Astrocyte of the cerebellum (primary cell): ENCODE results near the gene CXCR1.
"Not testable (repeated sequence)": the region's sequence is repeated elsewhere in the genome, so short reads cannot be mapped to it uniquely, and the experiment has no call there.

Experiments used
- DNase-seq: peaks from one replicate; pipeline ENCODE4 v3.0.0-alpha.2; 2011; ENCODE audit warnings: low read depth
- H3K4me3 ChIP-seq: 2 replicates; pipeline ENCODE4 v1.5.1; 2011; ENCODE audit warnings: mild to moderate bottlenecking, low read depth, low read length, moderate library complexity
- in situ Hi-C: cut with HindIII; loops from 2 replicates; pipeline ENCODE4 v1.10.0; 2017; ENCODE audit warnings: low sequenced_read_pairs
- TF ChIP-seq, protein P1 (sequence below): IDR thresholded peaks from 2 replicates; pipeline ENCODE4 v1.5.1; 2012; ENCODE audit warnings: low read length, low read depth, moderate library complexity, mild to moderate bottlenecking; ENCODE audit errors: missing control alignments

The CXCR1 gene

GRCh38 chr2:218125095-218125494 lies 41.7 kb downstream of the CXCR1 start:
- no peak for DNase-seq
- in situ Hi-C loops: no loop called here
- TF ChIP-seq, protein P1, sequence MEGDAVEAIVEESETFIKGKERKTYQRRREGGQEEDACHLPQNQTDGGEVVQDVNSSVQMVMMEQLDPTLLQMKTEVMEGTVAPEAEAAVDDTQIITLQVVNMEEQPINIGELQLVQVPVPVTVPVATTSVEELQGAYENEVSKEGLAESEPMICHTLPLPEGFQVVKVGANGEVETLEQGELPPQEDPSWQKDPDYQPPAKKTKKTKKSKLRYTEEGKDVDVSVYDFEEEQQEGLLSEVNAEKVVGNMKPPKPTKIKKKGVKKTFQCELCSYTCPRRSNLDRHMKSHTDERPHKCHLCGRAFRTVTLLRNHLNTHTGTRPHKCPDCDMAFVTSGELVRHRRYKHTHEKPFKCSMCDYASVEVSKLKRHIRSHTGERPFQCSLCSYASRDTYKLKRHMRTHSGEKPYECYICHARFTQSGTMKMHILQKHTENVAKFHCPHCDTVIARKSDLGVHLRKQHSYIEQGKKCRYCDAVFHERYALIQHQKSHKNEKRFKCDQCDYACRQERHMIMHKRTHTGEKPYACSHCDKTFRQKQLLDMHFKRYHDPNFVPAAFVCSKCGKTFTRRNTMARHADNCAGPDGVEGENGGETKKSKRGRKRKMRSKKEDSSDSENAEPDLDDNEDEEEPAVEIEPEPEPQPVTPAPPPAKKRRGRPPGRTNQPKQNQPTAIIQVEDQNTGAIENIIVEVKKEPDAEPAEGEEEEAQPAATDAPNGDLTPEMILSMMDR: no peak
- H3K4me3 ChIP-seq: no peak overlapping the region

- in situ Hi-C loops: no loop called here
- no peak overlapping the region for H3K4me3 ChIP-seq
- TF ChIP-seq, protein P1: no peak
- DNase-seq: no peak
These were observed 42.8 kb downstream of the CXCR1 start for GRCh38 chr2:218123986-218124385.

DNA sequence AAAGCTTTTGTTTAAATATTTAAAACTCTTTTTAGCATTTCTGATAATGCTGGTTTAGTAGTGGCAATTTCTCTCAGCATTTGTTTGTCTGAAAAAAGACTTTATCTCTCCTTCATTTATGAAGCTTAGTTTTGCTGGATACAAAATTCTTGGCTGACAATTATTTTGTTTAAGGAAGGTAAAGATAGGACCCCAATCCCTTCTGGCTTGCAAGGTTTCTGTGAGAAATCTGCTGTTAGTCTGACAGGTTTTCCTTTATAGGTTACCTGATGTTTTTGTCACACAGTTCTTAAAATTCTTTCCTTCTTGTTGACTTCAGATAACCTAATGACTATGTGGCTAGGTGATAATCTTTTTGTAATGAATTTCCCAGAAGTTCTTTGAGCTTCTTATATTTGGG lies 44.5 kb downstream of the CXCR1 start:
- in situ Hi-C loops, H3K4me3 ChIP-seq, DNase-seq: not testable (repeated sequence)

DNA sequence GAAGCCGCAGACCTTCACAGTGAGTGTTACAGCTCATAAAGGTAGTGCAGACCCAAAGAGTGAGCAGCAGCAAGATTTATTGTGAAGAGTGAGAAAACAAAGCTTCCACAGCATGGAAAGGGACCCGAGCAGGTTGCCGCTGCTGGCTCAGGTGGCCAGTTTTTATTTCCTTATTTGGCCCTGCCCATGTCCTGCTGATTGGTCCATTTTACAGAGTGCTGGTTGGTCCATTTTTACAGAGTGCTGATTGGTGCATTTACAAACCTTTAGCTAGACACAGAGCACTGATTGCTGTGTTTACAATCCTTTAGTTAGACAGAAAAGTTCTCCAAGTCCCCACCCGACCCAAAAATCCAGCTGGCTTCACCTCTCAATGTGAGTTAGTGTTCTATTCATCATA lies 45.0 kb downstream of the CXCR1 start:
- H3K4me3 ChIP-seq, DNase-seq, in situ Hi-C loops: not testable (repeated sequence)
